Suprapubic skin (tissue), 3 donors: ENCODE data around the gene SLC30A2.

Source experiments
- CTCF ChIP-seq, 2 donors: fragments of 200-600 bp in 1 of 2; fragments of 450-650 bp in 1 of 2; sonication (generic) in 1 of 2; IDR thresholded peaks; one replicate each; pipeline ENCODE4 v1.5.1; 2016 to 2019; ENCODE audit warnings: antibody characterized with exemption in 2 of 2, mild to moderate bottlenecking in 1 of 2, moderate library complexity in 1 of 2
- EP300 ChIP-seq: sonication (generic); formaldehyde crosslinking; IDR thresholded peaks from one replicate; pipeline ENCODE4 v1.6.1; 2017; ENCODE audit warnings: antibody characterized with exemption
- POLR2A ChIP-seq, 2 donors: fragments of 450-650 bp; IDR thresholded peaks; one replicate each; pipeline ENCODE4 v1.6.1; 2017; ENCODE audit warnings: antibody characterized with exemption in 2 of 2, mild to moderate bottlenecking in 2 of 2, moderate library complexity in 2 of 2

GRCh38 chr1:26081267-26082019 is 35.5 kb upstream of the SLC30A2 start:
- TF ChIP-seq POLR2A (IDR thresholded peaks at IDR 0.05) = no peak
- TF ChIP-seq EP300 = no peak
- no peak for TF ChIP-seq CTCF (IDR thresholded peaks at IDR 0.05)
